GM21360 (cell line): Measurements from ENCODE around the gene PAQR9.

Source experiments
- ATAC-seq: cut with Tn5 transposase; IDR thresholded peaks from one replicate; pipeline ENCODE4 v1.9.1; 2021; ENCODE audit warnings: mild to moderate bottlenecking, moderate library complexity; ENCODE audit not compliant: unreplicated experiment

Gene PAQR9

GRCh38 chr3:142982038-142982773 lies 18.7 kb upstream of the PAQR9 start:
- no peak for ATAC-seq

GRCh38 chr3:142981108-142981507 lies 17.6 kb upstream of the PAQR9 start:
- ATAC-seq = no peak

- ATAC-seq = no peak
Measured at GRCh38 chr3:142977399-142977728, 13.9 kb upstream of the PAQR9 start.

GRCh38 chr3:142976621-142977398 lies 13.3 kb upstream of the PAQR9 start:
- ATAC-seq = no peak

- no peak for ATAC-seq
Measured at GRCh38 chr3:142975316-142975995, 12.0 kb upstream of the PAQR9 start.

GRCh38 chr3:142973217-142974009 lies 9.9 kb upstream of the PAQR9 start:
- no peak for ATAC-seq

- no peak for ATAC-seq
Measured at GRCh38 chr3:142972092-142972753, 8.7 kb upstream of the PAQR9 start.

GRCh38 chr3:142971431-142971830 lies 8.0 kb upstream of the PAQR9 start:
- no peak for ATAC-seq

- no peak for ATAC-seq
Measured at GRCh38 chr3:142968319-142969025, 5.0 kb upstream of the PAQR9 start.

- ATAC-seq = no peak
Measured at GRCh38 chr3:142966808-142967207, 3.3 kb upstream of the PAQR9 start.

- ATAC-seq = no peak
Measured at GRCh38 chr3:142965581-142965980, 2.1 kb upstream of the PAQR9 start.

GRCh38 chr3:142963234-142963515 lies 299 bp downstream of the PAQR9 start:
- no peak for ATAC-seq

- no peak for ATAC-seq
Measured at GRCh38 chr3:142962520-142963233, 797 bp downstream of the PAQR9 start.

- ATAC-seq = no peak
Measured at GRCh38 chr3:142962175-142962519, 1.3 kb downstream of the PAQR9 start.

- ATAC-seq = no peak
Measured at GRCh38 chr3:142961539-142961938, 1.9 kb downstream of the PAQR9 start.

- no peak for ATAC-seq
Measured at GRCh38 chr3:142960322-142960850, 3.1 kb downstream of the PAQR9 start.

GRCh38 chr3:142958707-142959106 lies 4.8 kb downstream of the PAQR9 start:
- ATAC-seq = no peak

GRCh38 chr3:142953443-142953842 lies 10.0 kb downstream of the PAQR9 start:
- ATAC-seq = no peak
